ENCODE results near the gene NOTUM.
A peak's percentile ranks its signal among the peaks of the same experiment; 100 is the strongest.
"Not testable (repeated sequence)": the region's sequence is repeated elsewhere in the genome, so short reads cannot be mapped to it uniquely, and the experiment has no call there.

The NOTUM gene

DNA sequence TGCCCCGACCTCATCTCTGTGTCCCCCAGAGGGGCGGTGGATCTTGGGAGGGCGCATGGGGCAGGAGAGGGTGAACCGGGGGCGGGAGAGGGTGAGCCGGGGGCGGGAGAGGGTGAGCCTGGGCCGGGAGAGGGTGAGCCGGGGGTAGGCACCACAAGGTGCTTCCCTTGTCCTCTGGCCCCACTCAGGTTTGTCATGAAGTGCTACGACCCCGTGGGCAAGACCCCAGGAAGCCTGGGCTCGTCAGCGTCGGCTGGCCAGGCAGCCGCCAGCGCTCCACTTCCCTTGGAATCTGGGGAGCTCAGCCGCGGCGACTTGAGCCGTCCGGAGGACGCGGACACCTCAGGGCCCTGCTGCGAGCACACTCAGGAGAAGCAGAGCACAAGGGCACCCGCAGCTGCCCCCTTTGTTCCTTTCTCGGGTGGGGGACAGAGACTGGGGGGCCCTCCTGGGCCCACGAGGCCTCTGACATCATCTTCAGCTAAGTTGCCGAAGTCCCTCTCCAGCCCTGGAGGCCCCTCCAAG lies 35.3 kb upstream of the NOTUM start:
- no peak for DNase-seq

DNA sequence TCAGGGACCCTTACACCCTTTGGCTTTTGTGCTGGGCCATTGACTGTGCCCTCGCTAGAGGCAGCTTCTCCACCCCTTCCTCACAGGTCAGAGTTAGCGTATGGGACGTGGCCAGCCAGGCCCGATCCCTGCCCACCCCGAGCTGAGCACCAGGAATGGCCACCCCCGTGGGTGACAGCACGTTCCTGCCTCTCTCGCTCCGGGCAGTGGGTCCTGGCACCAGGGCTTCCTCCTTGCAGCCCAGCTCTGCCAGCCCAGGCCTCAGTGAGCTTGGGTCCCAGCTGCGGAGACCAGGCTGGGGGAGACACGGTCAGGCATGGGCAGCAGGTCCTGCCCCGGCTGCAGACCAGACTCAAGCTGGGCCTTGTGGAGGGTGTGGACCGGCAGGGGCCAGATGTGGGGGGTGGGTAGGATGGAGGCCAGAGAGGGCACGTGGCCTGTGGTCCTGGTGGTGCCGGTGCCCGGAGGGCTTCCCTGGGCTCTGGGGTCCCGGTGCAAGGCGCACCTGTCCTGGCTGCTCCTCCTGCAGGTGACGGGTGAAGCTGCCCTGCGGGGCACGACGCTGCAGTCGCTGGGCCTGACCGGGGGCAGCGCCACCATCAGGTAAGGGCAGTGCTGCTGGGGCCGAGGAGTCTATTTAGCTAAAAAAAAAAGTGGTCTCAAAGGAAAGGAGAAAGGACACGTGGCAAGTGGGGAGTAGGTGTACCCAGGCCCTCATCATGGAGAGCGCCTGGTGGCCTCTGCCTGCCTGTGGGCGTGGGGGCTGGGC lies 34.7 kb upstream of the NOTUM start:
- DNase-seq = no peak

DNA sequence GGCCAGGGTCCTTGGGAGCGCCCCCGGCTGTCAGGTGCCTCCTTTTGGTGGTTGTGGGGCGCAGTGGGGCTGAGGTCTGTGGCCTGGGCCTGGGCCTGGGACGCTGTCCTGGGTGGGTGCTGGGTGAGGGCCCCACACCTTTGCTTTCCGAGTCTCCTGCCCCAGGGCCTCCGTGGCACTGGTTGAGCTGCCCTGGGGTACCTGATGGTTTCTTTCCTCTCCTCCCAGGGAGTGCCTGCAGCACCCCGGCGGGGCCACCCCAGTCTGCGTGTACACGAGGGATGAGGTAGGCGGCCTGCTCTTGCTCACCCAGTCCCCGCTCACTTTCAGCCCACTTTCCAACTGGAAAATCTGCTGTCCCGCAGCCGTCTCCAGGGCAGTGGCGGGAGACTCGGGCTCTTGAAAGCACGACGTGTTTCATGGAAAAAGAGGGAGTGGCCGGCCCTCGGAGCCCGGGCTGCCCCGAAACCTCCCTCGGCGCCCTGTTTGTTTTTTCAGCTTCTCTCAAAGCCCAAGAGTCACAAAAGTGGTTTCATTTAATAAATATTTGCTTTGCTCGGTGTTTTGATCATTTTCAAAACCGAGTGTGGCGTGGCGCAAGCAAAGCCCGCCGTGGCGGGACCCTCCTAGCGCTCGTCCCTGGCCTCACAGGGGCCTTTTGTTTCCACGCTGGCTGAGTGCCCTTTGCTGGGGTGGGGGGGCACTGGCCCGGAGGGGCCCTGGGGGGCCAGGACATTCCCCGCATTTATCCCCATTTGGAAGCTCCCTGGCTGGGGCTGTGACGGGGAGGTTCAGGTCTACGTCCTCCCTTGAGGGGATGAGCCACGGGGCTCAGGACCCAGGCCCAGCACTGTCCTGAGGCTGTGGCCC lies 33.8 kb upstream of the NOTUM start:
- no peak for DNase-seq

DNA sequence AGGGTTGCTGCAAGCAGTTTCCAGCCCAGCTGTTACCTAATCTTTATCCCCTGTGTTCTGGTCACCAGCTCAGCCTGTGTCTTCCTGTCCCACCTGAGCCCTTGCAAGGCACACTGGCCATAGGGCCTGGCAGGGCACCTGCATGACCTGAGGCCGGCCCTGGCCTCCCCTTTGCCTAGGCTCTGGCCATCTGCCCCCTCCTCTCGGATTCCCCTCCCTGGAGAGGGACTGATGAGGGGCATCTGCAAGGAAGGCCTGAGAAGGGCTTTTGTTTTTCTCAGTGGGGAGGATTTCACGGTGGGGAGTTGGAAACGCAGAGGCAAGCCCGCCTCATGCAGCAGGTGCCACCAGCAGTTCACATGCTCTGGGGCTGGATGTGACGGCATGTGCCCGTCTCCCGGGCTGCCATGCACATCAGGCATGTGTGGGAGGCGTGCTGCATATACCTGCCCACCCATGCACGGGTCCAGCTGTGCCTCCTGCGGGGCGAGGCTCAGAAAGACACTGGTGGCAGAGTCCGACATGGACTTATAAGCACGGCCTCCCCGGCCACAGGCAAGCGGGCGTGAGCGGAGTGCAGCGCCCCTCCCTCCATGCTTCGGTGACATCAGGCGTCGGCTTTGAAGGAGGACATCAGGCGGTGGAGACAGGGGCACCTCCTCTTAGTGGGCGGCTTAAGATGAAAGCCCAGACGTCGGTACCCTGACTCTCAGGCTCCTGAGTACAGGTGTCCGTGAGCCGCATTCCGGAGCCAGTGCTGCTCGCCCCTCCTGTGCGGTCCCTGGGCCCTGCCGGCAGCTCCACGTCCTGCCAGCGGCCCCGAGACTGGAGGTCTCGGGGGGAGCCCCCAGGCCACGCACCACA lies 33.0 kb upstream of the NOTUM start:
- DNase-seq = no peak

DNA sequence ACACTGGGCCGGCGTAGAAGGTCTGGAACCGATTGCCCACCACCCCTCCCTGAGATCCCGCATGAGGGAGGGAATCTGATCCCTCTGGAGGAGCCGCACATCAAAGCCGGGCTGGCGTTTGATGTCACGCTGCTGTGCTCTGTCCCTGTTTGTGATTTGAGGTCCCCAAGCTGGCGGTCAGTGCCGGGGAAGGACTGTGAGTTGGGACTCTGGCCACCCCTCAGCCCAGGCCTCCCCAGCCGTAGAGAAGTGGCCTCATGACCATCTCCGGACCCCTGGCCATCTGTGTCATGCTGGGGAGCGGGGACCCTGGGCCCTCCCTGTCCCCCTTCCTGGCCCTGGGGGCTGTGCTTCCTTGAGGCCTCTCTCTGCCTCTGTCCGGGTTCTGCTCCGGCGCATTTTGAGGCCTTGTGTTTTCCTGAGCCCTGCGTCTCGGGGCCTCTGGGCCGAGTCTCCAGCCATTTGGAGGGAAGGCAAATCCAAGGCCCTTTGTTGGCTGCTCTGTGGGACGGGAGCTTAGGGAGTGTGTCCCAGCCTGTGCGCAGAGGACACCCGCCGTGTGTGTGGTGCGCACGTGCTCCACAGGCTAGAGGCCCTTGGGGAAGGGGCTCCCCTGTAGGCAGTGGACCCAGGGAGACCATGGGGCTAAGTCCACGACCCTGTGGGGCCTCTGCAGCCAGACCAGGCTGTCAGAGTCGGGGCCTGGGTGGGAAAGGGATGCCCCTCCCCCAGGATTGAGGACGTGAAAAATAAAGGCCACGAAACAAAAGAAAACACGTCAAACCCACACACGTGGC lies 31.5 kb upstream of the NOTUM start:
- no peak for DNase-seq

DNA sequence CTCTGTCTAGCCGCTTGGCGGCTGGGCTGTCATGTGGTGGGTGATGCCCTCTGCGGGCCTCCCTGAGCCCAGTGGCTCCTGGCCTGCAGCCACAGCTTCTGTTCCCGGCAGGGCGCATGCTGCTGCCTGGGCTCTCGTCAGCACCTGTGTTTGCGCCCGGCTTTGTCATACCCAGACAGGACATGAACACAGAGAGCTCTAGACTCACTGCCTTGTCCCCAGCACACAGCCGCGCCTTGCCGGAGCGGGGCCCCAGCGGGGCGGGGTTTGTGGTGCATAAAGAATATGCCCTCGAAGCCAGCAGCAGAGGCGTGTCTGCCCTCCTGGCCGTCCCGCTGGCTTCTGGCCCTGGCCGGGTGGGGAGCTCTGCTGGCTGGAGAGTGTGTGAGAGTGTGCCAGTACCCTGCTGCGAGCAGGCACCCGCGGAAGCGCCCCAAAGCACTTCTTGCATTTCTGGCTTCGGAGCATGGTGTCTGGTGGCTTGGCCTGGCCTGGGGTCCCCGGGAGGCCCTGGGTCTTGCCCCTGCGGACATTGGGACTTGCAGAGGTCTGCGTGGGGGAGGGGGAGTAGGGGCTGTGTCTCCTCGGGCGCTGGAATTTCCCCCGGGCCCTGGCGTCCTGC lies 30.8 kb upstream of the NOTUM start:
- DNase-seq = peak; percentile 72

DNA sequence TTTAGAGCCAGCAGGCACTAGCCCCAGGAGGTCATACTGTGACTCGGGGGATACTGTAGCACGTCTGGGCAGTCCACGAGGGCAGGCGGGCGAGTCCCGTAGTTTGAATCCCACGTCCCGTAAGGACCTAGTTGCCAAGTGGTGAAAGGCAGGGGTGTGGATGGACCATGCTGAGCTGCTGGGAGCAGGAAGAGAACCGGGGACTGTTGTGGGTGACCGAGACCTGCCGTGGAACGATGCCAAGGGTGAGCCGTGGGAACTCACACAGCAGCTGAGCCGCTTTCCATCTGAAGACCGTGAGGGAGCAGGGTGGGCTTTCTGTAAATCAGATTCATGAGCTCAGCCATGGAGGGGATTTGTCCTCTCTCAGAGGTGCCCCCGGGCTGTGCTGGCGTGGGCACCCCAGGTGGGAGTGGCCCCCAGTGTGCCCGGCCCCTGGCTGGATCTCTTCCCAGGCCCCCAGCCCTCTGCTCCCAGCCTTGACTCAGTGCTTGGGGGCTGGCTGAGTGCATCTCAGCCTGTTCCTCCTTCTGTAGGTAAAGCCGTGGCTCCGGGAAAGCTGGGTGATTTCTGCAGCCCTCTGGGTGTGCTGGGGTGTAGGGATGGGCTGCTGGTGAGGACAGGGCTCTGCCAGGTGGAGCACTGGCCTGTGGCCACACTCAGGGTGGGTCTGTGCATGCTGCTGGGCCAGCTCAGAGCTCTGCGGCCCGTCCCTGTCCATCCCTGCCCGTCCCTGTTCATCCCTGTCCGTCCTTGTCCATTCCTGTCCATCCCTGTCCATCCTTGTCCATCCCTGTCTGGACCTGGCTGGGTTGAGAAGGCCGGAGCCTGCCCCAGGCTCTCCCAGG lies 30.1 kb upstream of the NOTUM start:
- no peak for DNase-seq

DNA sequence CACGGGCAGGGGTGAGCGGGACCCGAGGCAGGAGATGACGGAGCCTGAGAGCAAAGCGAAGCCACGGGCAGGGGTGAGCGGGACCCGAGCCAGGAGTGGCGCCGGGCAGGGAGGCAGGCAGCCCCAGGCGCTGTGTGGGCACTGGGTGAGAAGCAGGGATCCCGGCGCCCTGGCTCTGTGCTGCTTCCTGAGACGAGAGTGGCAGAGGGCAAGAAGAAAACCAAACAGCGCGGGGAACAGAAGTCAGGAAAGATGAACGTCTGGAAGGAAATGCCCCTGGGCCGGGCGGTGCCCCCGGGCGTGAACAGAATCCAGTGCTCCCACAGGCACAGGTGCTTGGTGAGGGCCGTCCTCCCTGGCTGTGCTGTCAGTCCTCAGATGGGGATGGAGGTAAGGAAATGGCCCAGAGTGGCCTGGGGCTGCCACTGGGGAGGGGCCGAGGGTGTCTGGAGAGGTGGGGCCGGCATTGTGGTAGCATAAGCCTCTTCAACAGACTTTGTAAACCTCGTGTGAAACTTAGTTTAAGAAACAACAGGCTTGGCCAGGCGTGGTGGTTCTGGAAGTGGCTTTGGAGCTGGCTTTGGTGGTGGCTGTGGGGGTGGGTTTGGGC lies 26.3 kb upstream of the NOTUM start:
- DNase-seq = no peak

DNA sequence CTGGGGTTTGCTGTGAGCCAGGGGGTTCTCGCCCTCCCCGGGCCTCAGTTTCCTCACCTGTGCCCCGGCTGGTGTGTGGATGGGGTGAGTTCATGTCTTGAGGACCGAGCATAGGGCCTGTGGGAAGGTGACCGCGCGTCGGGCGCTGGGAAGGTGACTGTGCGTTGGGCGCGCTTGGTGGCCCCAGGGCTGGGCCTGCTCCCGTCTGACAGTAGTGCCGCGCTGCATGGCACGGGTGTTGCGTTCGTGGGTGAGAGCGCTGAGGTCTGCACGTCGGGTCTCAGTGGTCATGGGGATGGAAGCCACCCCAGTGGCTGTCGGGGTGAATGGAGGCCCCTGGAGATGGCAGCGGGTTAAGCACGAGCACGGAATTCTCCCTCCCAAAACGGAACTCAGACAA lies 25.6 kb upstream of the NOTUM start:
- DNase-seq = no peak

DNA sequence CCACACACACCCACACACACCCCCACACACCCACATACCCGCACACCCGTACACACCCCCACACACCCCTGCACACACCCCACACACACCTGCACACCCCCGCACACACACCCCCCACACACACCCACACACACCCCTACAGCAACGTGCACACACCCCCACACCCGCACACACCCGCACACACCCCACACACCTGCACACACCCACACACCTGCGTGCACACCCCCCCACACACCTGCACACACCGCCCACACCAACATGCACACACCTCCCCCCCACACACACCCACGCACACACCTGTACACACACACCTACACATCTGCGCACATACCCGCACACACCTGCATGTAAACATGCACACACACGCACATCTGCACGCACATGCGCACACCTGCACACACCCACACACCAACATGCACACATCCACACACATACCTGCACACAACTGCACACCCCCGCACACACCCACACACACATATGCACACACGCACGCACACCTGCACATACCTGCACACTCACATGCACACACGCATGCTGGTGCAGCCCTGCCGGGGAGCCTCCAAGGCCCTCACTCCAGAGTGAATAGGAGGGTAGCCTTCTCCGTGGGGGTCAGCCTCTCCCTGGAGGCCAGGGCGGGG lies 23.9 kb upstream of the NOTUM start:
- no peak for DNase-seq

DNA sequence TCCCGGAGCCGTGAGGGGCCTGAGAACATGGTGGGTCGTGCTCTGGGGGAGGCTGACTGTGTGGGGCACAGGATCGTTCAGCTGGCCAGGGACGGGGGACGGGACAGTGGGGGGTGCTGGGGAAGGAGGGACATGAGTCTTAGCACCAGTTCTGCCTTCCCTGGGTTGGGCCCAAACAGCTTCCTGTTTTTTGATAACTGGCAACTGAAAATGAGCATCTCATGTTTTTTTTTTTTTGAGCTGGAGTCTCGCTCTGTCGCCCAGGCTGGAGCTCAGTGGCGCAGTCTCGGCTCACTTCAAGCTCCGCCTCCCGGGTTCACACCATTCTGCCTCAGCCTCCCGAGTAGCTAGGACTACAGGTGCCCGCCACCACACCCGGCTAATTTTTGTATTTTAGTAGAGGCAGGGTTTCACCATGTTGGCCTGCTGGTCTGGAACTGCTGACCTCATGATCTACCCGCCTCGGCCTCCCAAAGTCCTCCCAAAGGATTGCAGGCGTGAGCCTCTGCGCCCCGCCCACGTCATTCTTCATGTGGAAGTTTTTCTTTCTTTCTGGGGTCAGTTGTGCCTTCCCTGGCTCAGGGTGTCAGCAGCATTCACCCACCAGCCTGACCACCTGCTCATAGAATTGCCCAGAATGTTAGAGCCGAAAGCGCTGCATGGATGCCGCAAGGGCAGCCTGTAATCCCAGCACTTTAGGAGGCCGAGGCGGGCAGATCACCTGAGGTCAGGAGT lies 22.8 kb upstream of the NOTUM start:
- no peak for DNase-seq

DNA sequence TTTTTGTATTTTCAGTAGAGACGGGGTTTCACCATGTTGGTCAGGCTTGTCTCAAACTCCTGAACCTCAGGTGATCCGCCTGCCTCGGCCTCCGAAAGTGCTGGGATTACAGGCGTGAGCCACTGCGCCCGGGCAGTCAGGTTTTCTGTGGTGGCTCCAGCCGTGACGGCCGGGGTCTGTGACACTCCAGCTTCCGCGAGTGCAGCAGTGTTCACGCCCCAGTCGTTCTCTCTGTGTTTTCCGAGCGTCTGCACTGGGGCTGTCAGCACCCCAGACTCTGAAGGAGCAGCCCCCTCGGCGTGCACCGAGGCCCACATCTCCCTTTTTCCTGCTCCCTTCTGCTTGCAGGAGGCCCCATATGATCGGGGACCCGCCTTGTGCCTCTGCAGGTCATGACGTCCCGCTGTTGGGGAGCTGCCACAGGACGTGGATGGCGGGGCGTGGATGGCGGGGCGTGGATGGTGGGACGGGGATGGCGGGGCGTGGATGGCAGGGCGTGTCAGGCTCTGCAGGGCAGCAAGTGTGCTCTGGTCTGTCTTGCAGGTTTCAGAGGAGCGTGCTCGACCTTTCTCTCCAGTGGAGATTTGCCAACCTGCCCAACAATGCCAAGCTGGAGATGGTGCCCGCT lies 22.1 kb upstream of the NOTUM start:
- no peak for DNase-seq

DNA sequence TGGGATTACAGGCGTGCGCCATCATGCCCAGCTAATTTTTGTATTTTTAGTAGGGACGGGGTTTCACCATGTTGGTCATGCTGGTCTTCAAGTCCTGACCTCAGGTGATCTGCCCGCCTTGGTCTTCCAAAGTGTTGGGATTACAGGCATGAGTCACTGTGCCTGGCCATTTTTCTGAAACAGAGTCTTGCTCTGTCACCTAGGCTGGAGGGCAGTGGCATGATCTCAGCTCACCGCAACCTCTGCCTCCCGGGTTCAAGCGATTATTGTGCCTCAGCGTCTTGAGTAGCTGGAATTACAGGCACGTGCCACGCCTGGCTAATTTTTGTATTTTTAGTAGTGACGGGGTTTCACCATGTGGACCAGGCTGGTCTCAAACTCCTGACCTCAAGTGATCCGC lies 20.5 kb upstream of the NOTUM start:
- DNase-seq = not testable (repeated sequence)

DNA sequence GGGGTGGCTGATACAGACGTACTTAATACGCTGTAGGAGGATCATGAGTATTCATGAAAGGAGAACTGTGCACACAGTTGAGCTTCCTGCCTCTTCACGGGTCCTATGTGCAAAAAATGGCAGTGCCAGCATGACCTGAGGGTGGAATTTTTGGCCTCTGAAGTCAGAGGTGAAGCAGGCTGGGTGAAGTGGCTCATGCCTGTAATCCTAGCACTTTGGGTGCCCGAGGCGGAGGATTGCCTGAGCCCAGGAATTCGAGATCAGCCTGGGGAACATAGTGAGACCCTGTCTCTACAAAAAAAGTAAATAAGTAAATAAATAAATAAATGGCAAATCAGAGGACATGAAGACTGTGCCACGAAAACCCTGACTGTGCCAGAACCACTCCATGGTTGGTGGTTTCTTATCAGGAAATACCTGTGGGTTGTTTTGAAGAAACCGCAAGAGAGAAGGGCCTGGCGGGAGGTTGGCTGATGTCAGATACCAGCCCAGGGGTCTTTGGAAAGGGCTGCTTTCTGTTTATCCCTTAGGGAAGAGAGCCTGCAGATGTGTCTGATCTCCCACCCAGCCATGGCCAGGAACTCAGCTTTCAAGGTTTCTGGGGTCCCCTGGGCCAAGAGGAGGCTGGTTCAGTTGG lies 19.8 kb upstream of the NOTUM start:
- peak; percentile 80 for DNase-seq

DNA sequence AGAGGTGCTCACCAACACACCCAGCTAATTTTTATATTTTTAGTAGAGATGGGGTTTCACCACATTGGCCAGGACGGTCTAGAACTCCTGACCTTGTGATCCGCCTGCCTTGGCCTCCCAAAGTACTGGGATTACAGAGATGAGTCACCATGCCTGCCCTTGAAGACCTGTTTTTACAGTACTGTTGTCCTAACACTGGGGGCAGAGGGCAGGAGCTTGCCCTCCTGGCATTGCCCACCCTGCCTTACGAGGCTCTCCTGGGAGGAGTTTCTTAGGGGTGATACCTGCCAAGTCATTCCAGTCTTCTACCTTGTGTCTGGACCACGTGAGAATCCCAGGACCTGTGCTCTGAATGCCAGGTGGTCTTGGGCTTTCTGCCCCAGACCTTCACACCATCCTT lies 19.1 kb upstream of the NOTUM start:
- DNase-seq = no peak

DNA sequence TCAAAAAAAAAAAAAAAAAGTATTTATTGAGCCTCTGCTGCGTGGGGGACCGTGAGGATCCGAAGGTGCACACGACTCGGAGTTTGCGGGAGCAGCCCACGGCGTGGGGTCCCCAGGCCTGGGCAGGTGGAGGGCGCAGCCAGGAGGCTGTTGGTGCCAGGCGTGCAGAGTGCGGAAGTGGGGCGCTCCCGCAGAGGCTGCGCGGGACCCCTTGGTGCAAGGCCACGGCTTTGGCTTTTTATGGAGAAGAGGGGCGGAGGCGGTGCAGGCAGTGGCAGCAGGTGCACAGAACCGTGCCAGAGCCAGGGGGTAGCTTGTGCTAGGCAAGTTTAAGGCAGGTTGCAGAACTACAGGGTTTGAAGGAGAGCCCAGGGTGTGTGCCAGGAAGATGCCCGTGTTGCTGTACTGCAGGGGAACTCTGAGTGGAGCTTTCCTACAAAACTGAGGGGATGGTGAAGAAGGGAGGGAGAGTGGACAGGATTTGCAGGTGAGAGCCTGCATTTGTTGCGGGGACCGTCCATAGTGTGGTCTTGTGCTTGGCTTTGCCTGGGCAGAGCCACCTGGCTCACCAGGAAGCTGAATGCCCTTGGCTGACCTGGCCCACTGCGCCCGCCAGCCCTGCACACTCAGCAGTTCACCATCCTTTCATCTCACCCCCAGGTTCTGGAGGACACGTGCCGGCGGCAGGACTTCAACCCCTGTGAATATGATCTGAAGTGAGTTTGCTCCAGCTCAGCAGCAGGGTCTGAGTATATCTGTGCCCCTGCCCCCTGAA lies 17.7 kb upstream of the NOTUM start:
- no peak for DNase-seq

DNA sequence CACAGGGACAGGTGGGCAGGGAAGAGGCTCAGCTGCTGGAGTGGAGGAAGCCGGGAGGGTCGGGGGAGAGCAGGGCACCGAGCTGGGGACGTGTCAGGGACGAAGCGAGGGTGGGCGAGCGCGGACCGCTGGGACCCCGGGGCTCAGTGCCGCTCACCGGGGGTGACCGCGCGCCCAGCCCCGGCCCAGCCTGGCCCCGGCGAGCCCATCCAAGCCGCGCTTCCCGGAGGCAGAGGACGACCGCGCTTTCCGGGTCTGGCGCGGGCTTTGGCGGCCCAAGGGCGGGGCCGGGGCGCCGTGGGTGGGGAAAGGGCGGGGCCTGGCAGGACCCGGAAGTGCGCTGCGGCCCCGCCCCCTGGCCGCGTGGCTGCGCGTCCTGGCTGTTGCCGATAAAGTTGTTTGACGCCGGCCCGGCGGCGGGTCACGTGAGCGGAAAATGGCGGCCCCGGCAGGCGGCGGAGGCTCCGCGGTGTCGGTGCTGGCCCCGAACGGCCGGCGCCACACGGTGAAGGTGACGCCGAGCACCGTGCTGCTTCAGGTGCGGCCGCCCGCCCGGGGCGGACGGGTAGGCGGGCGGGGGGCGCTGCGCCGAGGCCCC lies 16.3 kb upstream of the NOTUM start, which contains the start of gene ASPSCR1:
ASPSCR1 (plus strand) TSS at position 419 of the 598 bp plus-strand sequence; CDS start at position 437, 18 bp downstream.
- DNase-seq = peak; percentile 92

Data from hematopoietic multipotent progenitor cell treated with erythropoietin and hydrocortisone succinate and interleukin-3 and kit ligand, for 6 days (in vitro differentiated cells).